Activated CD8-positive, alpha-beta memory T cell treated with anti-CD3 and anti-CD28 coated beads, Interleukin-2, amount 50 U/mL, for 1 hour (primary cell): ENCODE measurements around the gene NPPB.

ENCODE experiments used
- DNase-seq: peaks from one replicate; pipeline ENCODE4 v3.0.0-alpha.2; 2020; ENCODE audit errors: extremely low read depth

Gene NPPB

GRCh38 chr1:11833497-11833896 lies 25.2 kb downstream of the NPPB start:
- no peak for DNase-seq

- DNase-seq, result no peak
Observed at GRCh38 chr1:11831945-11832725, 26.6 kb downstream of the NPPB start.

- no peak for DNase-seq
Observed at GRCh38 chr1:11828511-11828910, 30.2 kb downstream of the NPPB start.

- DNase-seq, result no peak
Observed at GRCh38 chr1:11826946-11827345, 31.8 kb downstream of the NPPB start.

GRCh38 chr1:11825131-11825530 lies 33.6 kb downstream of the NPPB start:
- DNase-seq, result no peak

- no peak for DNase-seq
Observed at GRCh38 chr1:11823366-11824137, 35.2 kb downstream of the NPPB start.

- DNase-seq, result no peak
Observed at GRCh38 chr1:11822091-11822490, 36.7 kb downstream of the NPPB start.

GRCh38 chr1:11817192-11817591 lies 41.6 kb downstream of the NPPB start:
- no peak for DNase-seq

- DNase-seq, result no peak
Observed at GRCh38 chr1:11813021-11813420, 45.7 kb downstream of the NPPB start.
